ENCODE results near the gene KLHL34. TPM values are rescaled to one million over a fixed set of nuclear protein-coding genes. Genes with fewer than 3 reads are reported as not detected.

KLHL34 gene
- total RNA-seq, 1 donor from 2014 or later = 0.15 TPM

- Mint-ChIP-seq H3K27me3 (ENCODE audit: unreplicated experiment) (peaks cover 2% of the 10 kb centered on the region), H3K27ac (ENCODE audit: unreplicated experiment) (no peak overlapping the region), H3K36me3 (ENCODE audit: unreplicated experiment) (no peaks in the 10 kb centered on the region), H3K4me3 (ENCODE audit: unreplicated experiment) (no peak overlapping the region), H3K4me1 (ENCODE audit: low read depth, unreplicated experiment) (no peaks in the 10 kb centered on the region), H3K9me3 (ENCODE audit: unreplicated experiment) (no peaks in the 10 kb centered on the region)
- DNase-seq = no peak
- TF ChIP-seq CTCF (IDR thresholded peaks at IDR 0.05; ENCODE audit: partially characterized antibody, unreplicated experiment) = no peak
Measured at GRCh38 chrX:21666252-21666651, 8.1 kb upstream of the KLHL34 start.

DNA sequence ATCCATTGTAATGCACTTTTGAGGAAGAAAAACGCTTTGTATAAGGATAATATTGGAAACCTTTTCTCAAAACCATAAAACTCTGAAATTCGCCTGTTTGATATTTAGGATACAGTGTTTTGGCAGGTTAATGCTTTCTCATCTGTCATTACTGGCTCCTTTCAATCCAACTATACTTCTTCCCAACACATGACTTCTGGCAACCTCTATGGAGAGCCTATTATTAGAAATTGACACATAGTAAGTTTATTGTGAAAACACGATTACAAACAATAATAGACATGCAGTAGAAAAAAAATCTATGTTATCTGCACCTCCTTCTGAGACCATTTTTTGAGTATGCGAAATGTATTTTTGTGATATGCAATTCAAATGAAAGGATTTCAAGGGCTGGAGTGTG, 4.6 kb upstream of the KLHL34 start:
- H3K27me3 Mint-ChIP-seq (ENCODE audit: unreplicated experiment) = peaks cover 7% of the 10 kb centered on the region
- no peaks in the 10 kb centered on the region for H3K36me3 Mint-ChIP-seq (ENCODE audit: unreplicated experiment)
- peaks cover 3% of the 10 kb centered on the region for H3K9me3 Mint-ChIP-seq (ENCODE audit: unreplicated experiment)
- DNase-seq = no peak
- no peak for TF ChIP-seq CTCF (IDR thresholded peaks at IDR 0.05; ENCODE audit: partially characterized antibody, unreplicated experiment)
- no peak overlapping the region for H3K4me3 Mint-ChIP-seq (ENCODE audit: unreplicated experiment)
- H3K4me1 Mint-ChIP-seq (ENCODE audit: low read depth, unreplicated experiment) = no peaks in the 10 kb centered on the region
- no peak overlapping the region for H3K27ac Mint-ChIP-seq (ENCODE audit: unreplicated experiment)

GRCh38 chrX:21661316-21661715, 3.2 kb upstream of the KLHL34 start:
- TF ChIP-seq CTCF (IDR thresholded peaks at IDR 0.05; ENCODE audit: partially characterized antibody, unreplicated experiment) = no peak
- Mint-ChIP-seq H3K27ac (ENCODE audit: unreplicated experiment) (no peak overlapping the region), H3K9me3 (ENCODE audit: unreplicated experiment) (peaks cover 3% of the 10 kb centered on the region), H3K4me3 (ENCODE audit: unreplicated experiment) (no peak overlapping the region), H3K27me3 (ENCODE audit: unreplicated experiment) (peaks cover 7% of the 10 kb centered on the region), H3K4me1 (ENCODE audit: low read depth, unreplicated experiment) (no peaks in the 10 kb centered on the region), H3K36me3 (ENCODE audit: unreplicated experiment) (no peaks in the 10 kb centered on the region)
- no peak for DNase-seq

DNA sequence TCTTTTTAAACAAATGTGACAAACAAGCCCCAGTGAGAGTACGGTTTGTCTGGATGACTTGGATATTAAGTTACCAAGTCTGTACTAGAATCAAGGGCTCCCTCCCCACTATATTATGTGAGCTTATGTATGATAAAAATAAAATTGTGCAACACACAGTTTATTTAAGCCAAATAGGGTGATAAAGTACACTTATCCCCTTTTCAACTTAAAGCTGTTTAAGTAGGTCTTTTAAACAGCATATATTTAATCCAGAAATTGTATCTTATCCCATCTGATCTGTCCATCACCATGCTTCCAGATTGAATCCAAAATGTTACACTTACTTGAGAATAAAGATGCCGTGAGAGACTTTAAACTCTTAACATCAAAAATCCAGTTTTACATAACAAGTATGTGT, 2.0 kb upstream of the KLHL34 start:
- Mint-ChIP-seq H3K27me3 (ENCODE audit: unreplicated experiment) (peaks cover 7% of the 10 kb centered on the region), H3K36me3 (ENCODE audit: unreplicated experiment) (no peaks in the 10 kb centered on the region)

DNA sequence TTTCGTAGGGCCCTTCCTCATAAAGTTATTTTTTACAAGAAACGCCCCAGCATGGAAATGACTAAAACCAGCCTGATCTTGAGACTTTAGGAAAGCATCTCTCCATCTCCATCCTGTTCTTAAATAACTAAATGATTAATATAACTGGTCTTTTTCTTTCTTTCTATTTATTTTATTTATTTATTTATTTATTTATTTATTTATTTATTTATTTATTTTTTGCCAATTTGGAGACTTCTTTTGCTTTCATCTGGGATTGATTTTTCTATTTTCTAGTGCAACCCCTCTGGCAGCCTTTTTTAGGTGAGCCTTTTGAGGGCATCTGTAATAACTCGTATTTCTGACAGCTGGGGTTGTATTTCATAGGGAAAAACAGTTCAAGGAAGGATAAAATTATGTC, 1.2 kb upstream of the KLHL34 start:
- Mint-ChIP-seq H3K27me3 (ENCODE audit: unreplicated experiment) (peaks cover 5% of the 10 kb centered on the region), H3K4me3 (ENCODE audit: unreplicated experiment) (peak overlapping the region; percentile 74), H3K4me1 (ENCODE audit: low read depth, unreplicated experiment) (no peaks in the 10 kb centered on the region), H3K9me3 (ENCODE audit: unreplicated experiment) (peaks cover 3% of the 10 kb centered on the region), H3K27ac (ENCODE audit: unreplicated experiment) (no peak overlapping the region), H3K36me3 (ENCODE audit: unreplicated experiment) (no peaks in the 10 kb centered on the region)
- no peak for TF ChIP-seq CTCF (IDR thresholded peaks at IDR 0.05; ENCODE audit: partially characterized antibody, unreplicated experiment)
- DNase-seq = no peak

More for the DNA sequence above, 2.0 kb upstream of the KLHL34 start:
- DNase-seq = no peak
- Mint-ChIP-seq H3K4me3 (ENCODE audit: unreplicated experiment) (no peak overlapping the region), H3K9me3 (ENCODE audit: unreplicated experiment) (peaks cover 3% of the 10 kb centered on the region), H3K4me1 (ENCODE audit: low read depth, unreplicated experiment) (no peaks in the 10 kb centered on the region), H3K27ac (ENCODE audit: unreplicated experiment) (no peak overlapping the region)
- no peak for TF ChIP-seq CTCF (IDR thresholded peaks at IDR 0.05; ENCODE audit: partially characterized antibody, unreplicated experiment)
